ENCODE data around the gene OPCML.

The OPCML gene

DNA sequence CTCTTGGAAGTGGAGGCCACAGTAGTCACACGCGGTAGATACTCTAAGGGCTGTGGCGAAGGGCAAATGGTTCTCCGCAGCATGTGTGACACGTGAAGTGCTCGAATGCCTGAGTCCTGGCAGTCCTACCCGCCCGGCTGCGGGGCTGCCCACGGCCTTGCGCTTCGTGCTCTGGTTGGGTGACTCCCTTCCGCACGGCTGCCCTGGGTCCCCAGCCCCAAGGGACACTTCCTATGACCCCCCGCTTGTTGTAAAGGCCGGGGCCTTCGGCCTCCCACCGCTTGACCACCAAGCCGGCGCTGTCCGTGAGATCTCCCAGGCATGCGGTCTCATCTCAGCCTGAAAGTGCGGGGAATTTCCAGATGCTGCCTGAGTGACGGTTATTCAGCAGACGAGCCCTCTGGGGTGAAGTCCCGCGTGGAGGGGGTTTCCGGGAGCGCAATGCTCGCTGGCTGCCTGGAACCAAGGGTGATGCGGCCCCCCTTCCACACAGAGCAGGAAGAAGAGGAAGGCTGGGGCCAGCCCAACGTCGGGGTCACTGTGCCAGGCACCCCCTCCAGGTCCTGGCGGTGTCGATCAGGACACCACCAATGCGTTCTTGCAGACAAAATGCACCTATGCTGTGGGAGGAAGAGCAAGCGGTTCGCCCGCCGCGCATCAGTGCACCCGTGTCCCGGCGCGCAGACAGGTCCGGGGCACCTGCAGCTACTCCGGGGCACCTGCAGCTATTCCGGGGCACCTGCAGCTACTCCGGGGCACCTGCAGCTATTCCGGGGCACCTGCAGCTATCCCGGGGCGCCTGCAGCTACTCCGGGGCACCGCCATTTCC lies 171.2 kb downstream of the OPCML start:
- DNase-seq (ENCODE audit: low read depth) = no peak

GRCh38 chr11:133355095-133355494 lies 177.2 kb downstream of the OPCML start:
- DNase-seq (ENCODE audit: low read depth) = no peak

DNA sequence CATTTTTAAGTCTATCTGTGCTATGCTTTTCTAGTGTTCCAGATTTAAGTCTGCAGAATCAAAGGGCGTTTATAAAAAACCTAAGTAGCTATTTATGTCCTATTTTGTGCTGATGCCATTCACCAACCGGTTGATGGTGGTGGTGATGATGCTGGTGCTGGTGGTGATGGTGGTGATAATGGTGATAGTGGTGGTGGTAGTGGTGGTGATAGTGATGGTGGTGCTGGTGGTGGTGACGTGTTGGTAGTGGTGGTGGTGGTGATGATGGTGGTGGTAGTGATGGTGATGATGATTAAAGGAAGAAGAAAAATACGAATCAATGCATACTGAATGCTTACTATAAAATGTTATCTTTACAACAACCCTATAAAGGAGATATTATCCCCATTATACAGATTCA lies 178.2 kb downstream of the OPCML start:
- no peak for DNase-seq (ENCODE audit: low read depth)

DNA sequence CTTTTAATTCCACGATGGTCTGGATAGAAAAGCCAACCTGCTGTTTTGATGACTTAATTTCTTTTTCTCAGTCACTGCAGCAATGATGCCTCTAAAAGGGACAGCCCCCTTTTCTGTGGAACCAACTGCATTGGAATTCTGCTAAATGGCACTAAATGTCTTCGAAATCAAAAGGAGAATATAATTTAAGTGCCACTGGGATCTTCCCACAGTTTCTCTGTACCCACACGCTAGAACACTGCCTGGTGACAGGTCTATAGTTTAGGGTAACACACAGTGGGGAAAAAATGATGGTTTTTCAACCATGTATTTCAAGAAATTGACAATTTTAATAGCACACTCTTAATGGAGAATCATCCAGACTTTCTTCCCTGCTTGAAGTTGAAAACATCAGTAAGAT lies 182.3 kb downstream of the OPCML start:
- no peak for DNase-seq (ENCODE audit: low read depth)

DNA sequence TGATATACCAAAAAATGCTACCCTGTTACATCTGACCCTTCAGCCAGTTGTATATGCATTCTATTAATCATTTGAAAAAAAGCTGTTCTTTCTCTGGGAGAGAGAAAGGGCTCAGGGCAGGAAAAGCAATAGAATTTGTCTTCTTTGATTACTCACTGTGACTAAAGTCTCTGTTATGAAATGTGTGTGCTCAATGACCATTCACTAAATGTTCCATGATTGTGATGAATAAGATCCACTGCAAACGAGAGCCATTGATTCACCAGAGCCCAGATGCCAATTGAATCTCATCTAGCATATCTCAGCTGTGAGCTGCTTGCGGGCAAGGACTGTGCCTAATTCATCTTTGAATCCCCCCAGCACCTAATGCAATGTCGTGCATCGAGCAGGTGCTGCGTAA lies 184.3 kb downstream of the OPCML start:
- no peak for DNase-seq (ENCODE audit: low read depth)

- DNase-seq (ENCODE audit: low read depth) = no peak
Measured at GRCh38 chr11:133346137-133346536, 186.2 kb downstream of the OPCML start.

DNA sequence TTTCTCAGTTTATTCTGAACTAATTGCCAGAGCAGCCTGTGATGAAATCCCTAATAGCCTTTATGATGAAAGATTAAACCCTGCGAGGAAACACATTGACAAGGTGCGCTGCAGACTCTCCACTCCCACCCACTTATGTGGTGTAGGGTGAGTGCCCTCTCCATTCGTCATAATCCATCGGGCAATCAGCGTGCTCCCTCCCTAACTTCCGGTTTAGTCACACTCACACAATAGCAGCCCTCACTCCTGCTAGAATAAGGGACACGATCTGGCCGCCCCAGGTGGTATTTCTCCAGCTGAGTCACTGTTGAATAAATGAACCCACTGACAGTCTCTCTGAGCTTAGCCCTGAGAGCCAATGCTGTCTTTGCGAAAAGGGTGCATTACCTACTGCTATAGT lies 188.3 kb downstream of the OPCML start:
- no peak for DNase-seq (ENCODE audit: low read depth)

- no peak for DNase-seq (ENCODE audit: low read depth)
Measured at GRCh38 chr11:133339495-133340140, 192.7 kb downstream of the OPCML start.

- DNase-seq (ENCODE audit: low read depth) = no peak
Measured at GRCh38 chr11:133338588-133338987, 193.7 kb downstream of the OPCML start.

DNA sequence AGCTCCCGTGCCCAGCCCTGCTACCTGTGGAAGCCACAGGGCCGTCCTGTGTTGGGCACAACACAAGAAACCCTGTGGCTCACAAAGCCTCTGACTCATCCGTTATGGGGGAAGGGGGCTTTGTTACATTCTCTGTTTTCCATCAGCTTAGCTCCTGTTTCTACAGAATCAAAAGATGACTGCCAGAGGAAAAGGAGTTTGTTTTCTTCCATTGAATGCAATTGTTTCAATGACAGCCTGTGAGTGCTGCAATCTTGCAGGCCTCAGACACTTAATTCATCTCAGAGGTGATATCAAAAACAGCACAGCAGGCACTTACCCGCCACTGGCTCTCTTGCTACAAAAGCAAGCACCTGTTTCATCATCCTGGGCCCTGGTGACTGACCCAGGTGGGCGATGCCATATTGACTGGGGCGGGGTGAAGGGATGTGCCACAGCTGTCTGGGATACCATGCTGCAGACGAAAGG lies 194.3 kb downstream of the OPCML start:
- DNase-seq (ENCODE audit: low read depth) = no peak

GRCh38 chr11:133337193-133337592 lies 195.1 kb downstream of the OPCML start:
- DNase-seq (ENCODE audit: low read depth) = no peak

GRCh38 chr11:133331031-133331430 lies 201.3 kb downstream of the OPCML start:
- no peak for DNase-seq (ENCODE audit: low read depth)

GRCh38 chr11:133326849-133327248 lies 205.5 kb downstream of the OPCML start:
- DNase-seq (ENCODE audit: low read depth) = no peak

- no peak for DNase-seq (ENCODE audit: low read depth)
Measured at GRCh38 chr11:133326332-133326731, 206.0 kb downstream of the OPCML start.

DNA sequence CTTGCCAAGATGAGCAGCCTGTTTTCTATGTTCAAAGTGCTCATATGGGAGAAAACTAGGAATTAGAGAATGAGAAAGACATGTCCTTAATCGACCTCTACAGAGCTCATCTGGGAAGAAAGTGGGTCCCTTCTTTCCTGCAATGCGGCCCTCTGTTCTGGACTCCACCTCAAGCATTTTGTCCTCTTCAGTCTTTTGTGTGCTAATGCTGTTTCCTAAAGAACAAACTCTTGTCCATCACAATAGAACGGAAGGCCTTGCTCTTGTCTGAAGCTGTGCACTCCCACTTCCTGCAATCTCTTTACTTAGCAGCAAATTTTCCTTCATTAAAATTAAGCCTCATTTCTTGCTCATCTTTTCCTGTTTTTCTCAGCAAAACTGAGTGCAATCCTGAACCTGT lies 206.6 kb downstream of the OPCML start:
- no peak for DNase-seq (ENCODE audit: low read depth)

- no peak for DNase-seq (ENCODE audit: low read depth)
Measured at GRCh38 chr11:133323354-133323753, 208.9 kb downstream of the OPCML start.

GRCh38 chr11:133318221-133318620 lies 214.1 kb downstream of the OPCML start:
- DNase-seq (ENCODE audit: low read depth) = no peak

GRCh38 chr11:133311230-133311629 lies 221.1 kb downstream of the OPCML start:
- no peak for DNase-seq (ENCODE audit: low read depth)

GRCh38 chr11:133306019-133306418 lies 226.3 kb downstream of the OPCML start:
- DNase-seq (ENCODE audit: low read depth) = no peak

GRCh38 chr11:133305208-133305956 lies 226.9 kb downstream of the OPCML start:
- DNase-seq (ENCODE audit: low read depth) = no peak

GRCh38 chr11:133303262-133303661 lies 229.0 kb downstream of the OPCML start:
- no peak for DNase-seq (ENCODE audit: low read depth)

DNA sequence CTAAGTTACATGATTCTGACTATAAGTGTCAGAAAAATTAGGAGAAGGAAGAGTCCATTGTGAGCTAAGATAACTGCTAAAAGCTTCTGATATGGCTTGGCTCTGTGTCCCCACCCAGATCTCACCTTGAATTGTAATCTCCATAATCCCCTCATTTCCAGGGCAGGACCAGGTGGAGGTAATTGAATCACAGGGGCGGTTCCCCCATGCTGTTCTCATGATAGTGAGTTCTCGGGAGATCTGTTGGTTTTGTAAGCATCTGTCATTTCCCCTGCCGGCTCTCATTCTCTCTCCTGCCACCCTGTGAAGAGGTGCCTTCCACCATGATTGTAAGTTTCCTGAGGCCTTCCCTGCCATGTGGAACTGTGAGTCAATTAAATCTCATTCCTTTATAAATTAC lies 230.2 kb downstream of the OPCML start:
- DNase-seq (ENCODE audit: low read depth) = no peak

GRCh38 chr11:133300666-133301065 lies 231.6 kb downstream of the OPCML start:
- DNase-seq (ENCODE audit: low read depth) = no peak

All from stimulated activated CD8-positive, alpha-beta memory T cell treated with anti-CD3 and anti-CD28 coated beads, Interleukin-12 subunit alpha, Interleukin-12 subunit beta, amount 100 ng/mL, for 4 hours (primary cell).